WTC11 (cell line): ENCODE data around the gene ILF2. TPM values are rescaled to one million over a fixed set of nuclear protein-coding genes. Genes with fewer than 3 reads are reported as not detected.
A peak's percentile ranks its signal among the peaks of the same experiment; 100 is the strongest.
"Not testable (repeated sequence)": the region's sequence is repeated elsewhere in the genome, so short reads cannot be mapped to it uniquely, and the experiment has no call there.

Experiments
- ATAC-seq: fragments of 200-7000 bp; cut with Tn5 transposase; 2 replicates; pipeline ENCODE4 v1.10.0; 2021; ENCODE audit warnings: mild to moderate bottlenecking, moderate library complexity
- CTCF ChIA-PET: fragments of 300-600 bp; sonication (Branson Sonifier 250); formaldehyde crosslinking; loops from one replicate; lab custom pipeline; 2021; ENCODE audit warnings: antibody characterized with exemption; lab: Charles Lee
- POLR2A ChIA-PET: fragments of 350-600 bp; sonication (Branson Sonifier 250); formaldehyde crosslinking; loops from one replicate; lab custom pipeline; 2021; ENCODE audit warnings: antibody characterized with exemption; lab: Charles Lee
- DNase-seq: peaks from one replicate; pipeline ENCODE4 v3.0.0; 2021; ENCODE audit warnings: low spot score
- H3K27ac Mint-ChIP-seq: 2 replicates; pipeline ENCODE4 v1.8.0; 2021; ENCODE audit warnings: mixed read lengths
- H3K27me3 Mint-ChIP-seq: 2 replicates; pipeline ENCODE4 v1.8.0; 2021; ENCODE audit warnings: low read depth, mild to moderate bottlenecking, moderate library complexity, mixed read lengths
- H3K36me3 Mint-ChIP-seq: 2 replicates; pipeline ENCODE4 v1.8.0; 2021; ENCODE audit warnings: mixed read lengths
- H3K4me1 Mint-ChIP-seq: 2 replicates; pipeline ENCODE4 v1.8.0; 2022; ENCODE audit warnings: mixed read lengths
- H3K4me3 Mint-ChIP-seq: 2 replicates; pipeline ENCODE4 v1.8.0; 2021; ENCODE audit warnings: mild to moderate bottlenecking, moderate library complexity, mixed read lengths
- H3K9me3 Mint-ChIP-seq: 2 replicates; pipeline ENCODE4 v1.8.0; 2021; ENCODE audit warnings: mixed read lengths
- ATF3 ChIP-seq: sonication (generic); formaldehyde crosslinking; conservative IDR thresholded peaks from 2 replicates; pipeline ENCODE4 v1.8.1; 2022; ENCODE audit warnings: mild to moderate bottlenecking, missing genetic modification reagents
- E2F4 ChIP-seq: sonication (generic); formaldehyde crosslinking; IDR thresholded peaks from 2 replicates; pipeline ENCODE4 v1.8.1; 2022; ENCODE audit warnings: low read depth, mild to moderate bottlenecking, moderate library complexity, missing genetic modification reagents, borderline replicate concordance
- ESRRA ChIP-seq: sonication (generic); formaldehyde crosslinking; IDR thresholded peaks from 2 replicates; pipeline ENCODE4 v1.8.1; 2022; ENCODE audit warnings: mild to moderate bottlenecking, missing genetic modification reagents, borderline replicate concordance
- ETV6 ChIP-seq: sonication (generic); formaldehyde crosslinking; IDR thresholded peaks from 2 replicates; pipeline ENCODE4 v1.8.1; 2022; ENCODE audit warnings: mild to moderate bottlenecking, missing genetic modification reagents
- FOXK1 ChIP-seq: sonication (generic); formaldehyde crosslinking; IDR thresholded peaks from 2 replicates; pipeline ENCODE4 v1.8.0; 2022; ENCODE audit warnings: mild to moderate bottlenecking, moderate library complexity, missing genetic modification reagents
- FOXP1 ChIP-seq: sonication (generic); formaldehyde crosslinking; IDR thresholded peaks from 2 replicates; pipeline ENCODE4 v1.8.0; 2022; ENCODE audit warnings: missing genetic modification reagents, mild to moderate bottlenecking, moderate library complexity, borderline replicate concordance
- MLX ChIP-seq: sonication (generic); formaldehyde crosslinking; IDR thresholded peaks from 2 replicates; pipeline ENCODE4 v1.8.1; 2023; ENCODE audit warnings: mild to moderate bottlenecking, missing genetic modification reagents, moderate library complexity
- MXD4 ChIP-seq: fragments of 250-450 bp; sonication (Bioruptor Pico); IDR thresholded peaks from 2 replicates; pipeline ENCODE4 v1.8.0; 2021; ENCODE audit warnings: mild to moderate bottlenecking, moderate library complexity, borderline replicate concordance
- MYBL2 ChIP-seq: sonication (generic); formaldehyde crosslinking; IDR thresholded peaks from 2 replicates; pipeline ENCODE4 v1.8.1; 2023; ENCODE audit warnings: mild to moderate bottlenecking, moderate library complexity, missing genetic modification reagents
- PRRX2 ChIP-seq: fragments of 250-450 bp; sonication (Bioruptor Pico); IDR thresholded peaks from 2 replicates; pipeline ENCODE4 v1.8.0; 2021; ENCODE audit warnings: mild to moderate bottlenecking
- RORB ChIP-seq: fragments of 250-450 bp; sonication (Bioruptor Pico); IDR thresholded peaks from 2 replicates; pipeline ENCODE4 v1.9.0; 2021; ENCODE audit warnings: mild to moderate bottlenecking
- TP53 ChIP-seq: sonication (generic); formaldehyde crosslinking; IDR thresholded peaks from 2 replicates; pipeline ENCODE4 v1.8.1; 2023; ENCODE audit warnings: mild to moderate bottlenecking, missing genetic modification reagents
- USF2 ChIP-seq: sonication (generic); formaldehyde crosslinking; IDR thresholded peaks from 2 replicates; pipeline ENCODE4 v1.8.1; 2023; ENCODE audit warnings: mild to moderate bottlenecking, missing genetic modification reagents, moderate library complexity
- ZNF219 ChIP-seq: sonication (generic); formaldehyde crosslinking; IDR thresholded peaks from 2 replicates; pipeline ENCODE4 v1.8.0; 2023; ENCODE audit warnings: missing genetic modification reagents, mild to moderate bottlenecking, borderline replicate concordance
- total RNA-seq: library from RNA; stranded (reverse); gene quantifications from 3 replicates; pipeline ENCODE4 v1.2.3, GENCODE V29; 2021
- TF ChIP-seq, protein P1 (sequence below): sonication (generic); formaldehyde crosslinking; IDR thresholded peaks from 2 replicates; pipeline ENCODE4 v1.8.0; 2022; ENCODE audit warnings: mild to moderate bottlenecking, missing genetic modification reagents
- TF ChIP-seq, protein P2 (sequence below): sonication (generic); formaldehyde crosslinking; IDR thresholded peaks from 2 replicates; pipeline ENCODE4 v1.8.0; 2022; ENCODE audit warnings: mild to moderate bottlenecking, missing genetic modification reagents
- TF ChIP-seq, protein P3 (sequence below): sonication (generic); formaldehyde crosslinking; IDR thresholded peaks from 2 replicates; pipeline ENCODE4 v1.8.0; 2022; ENCODE audit warnings: mild to moderate bottlenecking, missing genetic modification reagents

The ILF2 gene
- total RNA-seq, 1 experiment from 2014 or later: 337 TPM

DNA sequence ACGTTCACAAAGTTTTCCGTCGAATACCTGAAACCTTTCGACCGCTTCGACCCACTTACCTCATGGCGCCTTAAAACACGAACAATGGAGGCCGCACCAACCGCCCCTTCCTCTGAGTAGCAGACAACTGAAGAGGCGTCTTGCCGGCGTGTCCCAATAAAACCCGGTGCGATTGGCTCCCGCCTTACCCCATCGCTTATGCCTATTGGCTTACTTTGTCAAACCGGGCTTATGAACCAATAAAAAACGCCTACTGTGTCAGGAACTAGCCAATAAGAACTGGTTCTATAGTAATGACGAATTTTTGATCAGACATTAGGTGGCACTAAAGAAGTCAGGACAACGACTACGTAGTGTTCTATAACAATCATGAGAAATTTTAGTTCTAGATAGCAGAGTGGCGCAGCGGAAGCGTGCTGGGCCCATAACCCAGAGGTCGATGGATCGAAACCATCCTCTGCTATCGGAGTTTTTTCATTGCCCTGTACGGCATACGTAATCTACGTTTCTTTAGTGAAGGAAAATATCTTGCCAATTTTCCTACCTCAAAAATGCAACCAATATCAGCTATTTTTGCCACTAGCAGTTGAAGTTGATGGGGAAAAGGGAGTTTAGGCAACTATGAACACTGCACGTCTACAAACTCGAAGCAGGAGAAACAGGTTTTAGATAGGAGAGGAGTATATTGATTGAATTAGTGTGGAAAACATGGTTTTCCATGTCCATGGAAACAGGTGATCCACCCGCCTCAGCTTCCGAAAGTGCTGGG lies at the start of gene ILF2 (continued):
- no peak for TF ChIP-seq MXD4 (CRISPR knock-in tag)

- Mint-ChIP-seq H3K27me3 (no peaks in the 10 kb centered on the region; the same call in none of the 2 replicates), H3K36me3 (no peaks in the 10 kb centered on the region), H3K9me3 (no peaks in the 10 kb centered on the region), H3K4me3 (no peak overlapping the region), H3K4me1 (peaks cover 7% of the 10 kb centered on the region; the same call in 1 of the 2 replicates), H3K27ac (no peak overlapping the region)
- ATAC-seq (no peak), DNase-seq (no peak)
- ChIA-PET CTCF (no interaction called here), POLR2A (no interaction called here)
- TF ChIP-seq ATF3 (CRISPR knock-in tag): no peak
- no peak for TF ChIP-seq MYBL2
- no peak for TF ChIP-seq RORB (CRISPR knock-in tag)
These were observed 46.5 kb upstream of the ILF2 start for GRCh38 chr1:153717330-153717729.

DNA sequence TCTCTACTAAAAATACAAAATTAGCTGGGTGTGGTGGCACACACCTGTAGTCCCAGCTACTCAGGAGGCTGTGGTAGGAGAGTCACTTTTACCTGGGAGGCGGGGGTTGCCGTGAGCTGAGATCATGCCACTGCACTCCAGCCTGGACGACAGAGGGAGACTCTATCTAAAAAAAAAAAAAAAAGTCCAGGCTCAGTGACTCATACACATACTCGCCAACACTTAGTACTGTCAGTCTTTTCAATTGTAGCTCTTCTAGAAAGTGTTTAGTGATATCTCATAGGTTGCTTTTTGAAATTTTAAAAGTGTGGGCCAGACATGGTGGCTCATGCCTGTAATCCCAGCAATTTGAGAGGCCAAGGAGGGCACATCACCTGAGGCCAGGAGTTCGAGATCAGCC lies 45.4 kb upstream of the ILF2 start:
- H3K27me3 Mint-ChIP-seq, H3K4me3 Mint-ChIP-seq, POLR2A ChIA-PET, ATAC-seq, H3K9me3 Mint-ChIP-seq, H3K4me1 Mint-ChIP-seq, H3K27ac Mint-ChIP-seq, DNase-seq, H3K36me3 Mint-ChIP-seq: not testable (repeated sequence)
- CTCF ChIA-PET: interaction anchor here (1.2 to 1.4 kb wide), 2 partner anchors 12 to 36 kb away, joined by 3 to 8 read pairs; partner anchors contain the start of gene INTS3

GRCh38 chr1:153711026-153711425 lies 40.2 kb upstream of the ILF2 start:
- Mint-ChIP-seq H3K4me3 (no peak overlapping the region), H3K4me1 (peaks cover 4% of the 10 kb centered on the region; the same call in 1 of the 2 replicates), H3K9me3 (no peaks in the 10 kb centered on the region), H3K27ac (0 out of 2 replicates have a peak overlapping the region, but pooled peaks have one; percentile 4), H3K27me3 (no peaks in the 10 kb centered on the region; the same call in 1 of the 2 replicates), H3K36me3 (no peaks in the 10 kb centered on the region)
- ATAC-seq (no peak), DNase-seq (no peak)
- POLR2A ChIA-PET: no interaction called here
- CTCF ChIA-PET: interaction anchor here (0.8 to 1.2 kb wide), 3 partner anchors 31 to 84 kb away, joined by 3 to 4 read pairs (median 3); partner anchors contain the start of gene S100A13
- TF ChIP-seq ETV6 (CRISPR knock-in tag): no peak
- no peak for TF ChIP-seq E2F4
- TF ChIP-seq, protein P1, sequence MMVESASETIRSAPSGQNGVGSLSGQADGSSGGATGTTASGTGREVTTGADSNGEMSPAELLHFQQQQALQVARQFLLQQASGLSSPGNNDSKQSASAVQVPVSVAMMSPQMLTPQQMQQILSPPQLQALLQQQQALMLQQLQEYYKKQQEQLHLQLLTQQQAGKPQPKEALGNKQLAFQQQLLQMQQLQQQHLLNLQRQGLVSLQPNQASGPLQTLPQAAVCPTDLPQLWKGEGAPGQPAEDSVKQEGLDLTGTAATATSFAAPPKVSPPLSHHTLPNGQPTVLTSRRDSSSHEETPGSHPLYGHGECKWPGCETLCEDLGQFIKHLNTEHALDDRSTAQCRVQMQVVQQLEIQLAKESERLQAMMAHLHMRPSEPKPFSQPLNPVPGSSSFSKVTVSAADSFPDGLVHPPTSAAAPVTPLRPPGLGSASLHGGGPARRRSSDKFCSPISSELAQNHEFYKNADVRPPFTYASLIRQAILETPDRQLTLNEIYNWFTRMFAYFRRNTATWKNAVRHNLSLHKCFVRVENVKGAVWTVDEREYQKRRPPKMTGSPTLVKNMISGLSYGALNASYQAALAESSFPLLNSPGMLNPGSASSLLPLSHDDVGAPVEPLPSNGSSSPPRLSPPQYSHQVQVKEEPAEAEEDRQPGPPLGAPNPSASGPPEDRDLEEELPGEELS (CRISPR knock-in tag): no peak
- TF ChIP-seq MLX (CRISPR knock-in tag): no peak
- TF ChIP-seq USF2 (CRISPR knock-in tag): no peak
- TF ChIP-seq, protein P2, sequence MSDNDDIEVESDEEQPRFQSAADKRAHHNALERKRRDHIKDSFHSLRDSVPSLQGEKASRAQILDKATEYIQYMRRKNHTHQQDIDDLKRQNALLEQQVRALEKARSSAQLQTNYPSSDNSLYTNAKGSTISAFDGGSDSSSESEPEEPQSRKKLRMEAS (CRISPR knock-in tag): no peak
- TF ChIP-seq FOXP1 (CRISPR knock-in tag): no peak
- no peak for TF ChIP-seq MYBL2
- no peak for TF ChIP-seq ESRRA (CRISPR knock-in tag)
- TF ChIP-seq PRRX2 (CRISPR knock-in tag): no peak
- no peak for TF ChIP-seq TP53
- TF ChIP-seq, protein P3, sequence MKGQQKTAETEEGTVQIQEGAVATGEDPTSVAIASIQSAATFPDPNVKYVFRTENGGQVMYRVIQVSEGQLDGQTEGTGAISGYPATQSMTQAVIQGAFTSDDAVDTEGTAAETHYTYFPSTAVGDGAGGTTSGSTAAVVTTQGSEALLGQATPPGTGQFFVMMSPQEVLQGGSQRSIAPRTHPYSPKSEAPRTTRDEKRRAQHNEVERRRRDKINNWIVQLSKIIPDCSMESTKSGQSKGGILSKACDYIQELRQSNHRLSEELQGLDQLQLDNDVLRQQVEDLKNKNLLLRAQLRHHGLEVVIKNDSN (CRISPR knock-in tag): no peak
- TF ChIP-seq FOXK1 (CRISPR knock-in tag): no peak
- TF ChIP-seq ZNF219 (CRISPR knock-in tag): no peak
